Amniotic stem cell (primary cell): Measurements from ENCODE around the gene FGGY.
"Not testable (repeated sequence)": the region's sequence is repeated elsewhere in the genome, so short reads cannot be mapped to it uniquely, and the experiment has no call there.

Experiments used
- DNase-seq: peaks from one replicate; lab custom pipeline; 2025; lab: John Stamatoyannopoulos, UW

The FGGY gene

DNA sequence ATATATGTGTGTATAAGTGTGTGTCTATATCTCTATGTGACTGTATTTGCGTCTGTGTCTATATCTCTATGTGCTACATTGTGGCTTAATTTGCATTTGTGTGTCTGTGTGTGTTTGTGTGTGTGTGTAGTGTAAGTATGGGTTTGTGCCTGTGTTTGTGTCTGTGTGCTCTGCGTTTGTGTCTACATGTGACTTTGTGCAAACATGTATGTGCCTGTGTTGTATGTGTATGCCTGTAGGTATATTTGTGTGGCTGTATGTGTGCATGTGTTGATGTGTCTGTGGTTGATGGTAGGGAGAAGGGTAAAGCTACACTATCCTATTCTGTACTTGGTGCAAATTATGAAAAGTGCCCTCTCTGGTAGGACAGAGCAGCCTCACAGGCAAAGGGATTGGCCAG, 7.3 kb upstream of the FGGY start:
- no peak for DNase-seq

DNA sequence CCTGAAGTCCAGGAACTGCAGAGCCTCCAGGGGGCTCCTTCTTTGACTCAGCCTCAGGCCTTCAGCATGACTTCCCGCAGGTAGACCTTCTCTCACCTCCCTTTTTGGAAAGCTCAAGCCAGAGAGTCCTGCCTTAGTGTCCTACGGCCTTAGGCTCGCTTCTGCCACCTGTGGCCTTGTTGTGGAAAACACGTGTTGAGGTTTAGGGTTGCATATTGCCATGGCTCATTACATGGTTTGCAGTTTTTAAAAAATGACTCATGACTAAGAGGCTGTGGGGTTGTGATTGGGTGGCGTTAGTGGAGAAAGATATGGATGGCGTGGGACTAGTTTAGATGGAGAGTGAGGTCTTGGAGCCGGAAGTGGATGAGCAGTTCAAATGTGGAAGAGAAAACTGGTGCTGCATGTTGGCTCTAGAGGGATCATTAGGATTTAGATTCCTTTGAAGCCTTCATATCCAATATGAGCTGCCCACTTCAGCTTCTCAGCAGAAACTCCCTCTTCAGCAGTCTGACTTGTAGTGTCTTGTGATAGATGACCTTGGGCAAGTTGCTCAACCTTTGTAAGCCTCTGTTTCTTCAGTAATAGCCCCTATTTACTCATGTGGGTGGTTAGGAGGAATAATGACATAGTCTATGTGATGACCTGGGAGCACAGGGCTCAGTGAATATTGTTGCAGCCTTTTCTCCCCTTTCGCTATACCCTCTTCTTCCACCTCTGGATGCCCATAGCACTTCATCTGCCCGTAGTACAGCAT, 6.5 kb upstream of the FGGY start:
- DNase-seq: no peak

DNA sequence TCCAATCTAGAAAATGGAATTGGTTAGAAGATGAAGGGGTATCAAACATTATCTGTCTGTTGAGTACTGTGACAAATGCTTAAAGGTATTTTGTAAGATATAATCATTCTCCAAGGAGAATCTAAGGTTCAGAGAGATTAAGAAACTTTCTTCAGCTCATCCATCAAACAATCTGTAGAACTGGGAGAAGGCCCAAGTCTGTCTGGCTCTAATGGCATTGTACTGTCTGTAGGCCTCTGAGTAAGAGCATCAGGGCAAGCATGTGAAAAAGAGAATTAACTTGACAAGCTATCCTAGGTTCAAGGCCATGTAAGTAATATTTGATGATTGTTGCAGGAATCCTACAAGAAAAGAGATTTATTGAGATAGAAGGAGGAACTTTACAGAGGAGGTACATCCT, 5.3 kb upstream of the FGGY start:
- DNase-seq: no peak

DNA sequence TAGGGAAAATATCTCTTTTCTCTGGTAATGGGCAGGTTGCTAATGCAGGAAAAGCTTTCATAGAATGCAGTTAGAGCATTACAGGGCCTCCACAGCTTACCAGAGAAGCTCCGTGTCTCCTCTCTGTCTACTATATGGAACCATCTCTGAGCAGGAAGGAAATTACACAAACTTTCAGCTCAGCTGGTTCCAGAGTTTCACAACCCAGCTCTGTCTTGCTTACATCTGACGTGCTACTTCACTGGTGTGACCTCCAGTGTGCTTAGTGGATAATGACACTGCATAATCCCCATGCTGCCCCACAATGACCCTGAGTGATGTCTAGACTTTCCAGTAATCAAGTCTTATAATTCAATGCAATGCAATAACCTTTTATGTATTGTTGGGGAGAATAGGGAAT, 4.3 kb upstream of the FGGY start:
- DNase-seq: no peak

DNA sequence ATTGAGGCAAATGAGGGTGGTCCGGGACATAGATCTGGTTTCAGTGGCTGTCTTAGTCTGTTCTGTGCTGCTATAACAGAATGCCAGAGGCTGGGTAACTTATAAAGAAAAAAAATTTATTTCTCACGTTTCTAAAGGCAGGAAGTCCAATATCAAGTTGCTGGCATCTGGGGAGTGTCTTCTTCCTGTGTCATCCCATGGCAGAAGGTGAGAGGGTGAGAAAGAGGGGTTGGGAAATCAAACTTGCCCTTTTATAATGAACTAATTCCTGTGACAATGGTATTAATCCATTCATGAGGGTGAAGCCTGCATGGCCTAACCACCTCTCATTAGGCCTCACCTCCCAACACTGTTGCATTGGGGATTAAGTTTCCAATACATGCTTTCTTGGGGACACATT, 3.7 kb upstream of the FGGY start:
- DNase-seq: no peak

DNA sequence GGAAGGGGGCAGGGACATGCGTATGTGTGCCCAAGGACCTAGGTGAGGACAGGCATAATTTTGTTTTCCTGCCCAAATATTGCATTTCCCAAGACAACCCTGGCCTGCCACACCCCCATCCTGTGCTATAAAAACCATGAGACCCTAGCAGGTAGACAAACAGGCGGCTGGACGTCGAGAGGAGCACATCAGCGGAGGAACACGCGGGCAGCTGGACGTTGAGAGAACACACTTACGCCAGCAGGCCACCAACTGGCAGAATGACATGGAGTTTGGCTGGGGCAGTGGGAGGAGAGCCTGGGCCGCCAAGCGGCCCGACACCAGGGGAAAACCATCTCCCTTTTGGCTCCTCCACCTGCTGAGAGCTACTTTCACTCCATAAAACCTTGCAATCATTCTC, 3.0 kb upstream of the FGGY start:
- DNase-seq: no peak

DNA sequence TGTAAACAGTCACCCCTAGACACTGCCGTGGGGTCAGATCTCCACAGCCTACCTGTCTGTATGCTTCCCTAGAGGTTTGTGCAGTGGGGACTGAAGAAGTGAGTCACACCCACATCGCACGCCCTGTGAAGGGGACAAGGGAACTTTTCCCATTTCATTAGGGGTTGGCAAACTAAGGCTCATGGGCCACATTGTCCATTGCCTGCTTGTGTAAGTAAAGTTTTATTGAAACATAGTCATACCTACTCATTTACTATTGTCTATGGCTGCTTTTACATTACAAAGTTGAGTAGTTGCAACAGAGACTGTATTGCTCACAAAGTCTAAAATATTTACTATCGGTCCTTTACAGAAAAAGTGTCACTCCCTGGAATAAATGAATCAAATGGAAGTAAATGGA, 2.5 kb upstream of the FGGY start:
- DNase-seq: no peak

DNA sequence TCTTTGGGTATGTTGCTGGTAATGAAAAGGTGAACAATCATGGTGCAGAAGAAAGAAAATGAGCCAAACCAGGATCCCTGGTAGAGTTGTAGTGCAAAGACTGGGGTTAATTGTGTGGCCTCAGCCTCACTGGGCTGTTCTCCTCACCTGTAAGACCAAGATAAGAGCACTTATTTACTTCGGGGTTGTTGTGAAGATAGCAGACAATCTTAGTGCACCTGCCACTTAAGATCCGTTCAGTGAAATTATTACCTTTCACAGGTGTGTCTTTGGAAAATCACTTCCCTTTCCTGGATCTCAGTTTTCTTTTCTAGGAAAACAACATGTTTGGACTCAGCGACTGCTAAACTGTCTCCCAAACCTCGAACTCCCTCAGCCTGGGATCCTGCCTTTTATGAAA, 1.3 kb upstream of the FGGY start:
- no peak for DNase-seq

DNA sequence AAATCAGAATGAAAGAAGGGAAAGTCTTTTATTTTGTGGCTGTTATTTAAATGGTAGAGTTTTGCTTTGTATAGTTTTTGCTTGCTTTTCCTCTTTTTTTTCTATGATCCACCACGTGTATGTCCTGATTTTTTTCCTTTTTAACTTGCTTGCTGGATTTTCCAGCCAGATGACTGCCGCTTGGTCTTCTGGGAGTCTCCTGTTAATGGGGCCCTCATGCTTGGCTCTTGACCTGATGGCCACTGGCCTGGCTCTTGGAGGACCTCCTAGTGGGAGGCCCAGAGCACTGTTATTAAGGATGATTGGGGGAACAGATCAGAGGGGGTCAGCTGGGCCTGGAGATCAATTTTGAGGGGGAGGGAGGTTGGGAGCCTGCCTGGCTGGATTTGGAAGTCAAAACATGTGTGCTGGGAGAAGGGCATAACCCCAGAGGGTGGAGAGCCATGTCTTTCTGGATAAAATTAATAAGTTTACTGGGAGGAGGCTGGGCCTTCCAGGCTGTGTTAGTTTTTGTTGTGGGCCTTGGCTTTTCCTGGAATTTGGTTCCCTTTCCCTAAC, 1.2 kb downstream of the FGGY start:
- DNase-seq: no peak

DNA sequence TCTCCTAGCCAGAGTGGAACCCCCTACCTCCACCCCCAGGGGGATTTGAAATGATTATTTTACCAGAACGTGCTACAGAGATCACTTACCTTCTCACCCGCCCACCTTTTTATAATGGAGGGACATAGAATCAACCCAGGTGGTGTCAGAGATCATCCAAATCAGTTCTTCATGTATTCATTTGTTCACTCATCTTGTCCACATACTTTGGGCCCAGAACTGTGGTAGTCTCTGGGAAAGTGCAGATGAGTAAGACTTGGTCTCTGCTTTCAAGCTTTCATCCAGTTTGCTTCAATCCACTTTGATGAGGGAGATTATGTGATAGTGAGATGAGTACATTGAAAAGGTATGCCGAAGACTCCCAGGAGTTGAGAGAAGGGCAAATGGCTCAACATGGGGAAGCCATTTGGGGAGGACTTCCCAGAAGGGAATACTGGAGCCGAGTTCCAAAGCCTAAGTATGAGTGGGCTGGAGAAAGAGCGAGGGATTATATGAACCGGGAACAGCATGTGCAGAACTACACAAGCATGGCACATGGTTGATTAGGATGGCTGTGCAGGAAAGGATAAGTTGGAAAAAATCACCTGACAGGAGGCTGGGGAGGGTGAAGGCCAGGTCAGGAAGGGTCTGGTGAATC, 1.9 kb downstream of the FGGY start:
- DNase-seq: no peak

DNA sequence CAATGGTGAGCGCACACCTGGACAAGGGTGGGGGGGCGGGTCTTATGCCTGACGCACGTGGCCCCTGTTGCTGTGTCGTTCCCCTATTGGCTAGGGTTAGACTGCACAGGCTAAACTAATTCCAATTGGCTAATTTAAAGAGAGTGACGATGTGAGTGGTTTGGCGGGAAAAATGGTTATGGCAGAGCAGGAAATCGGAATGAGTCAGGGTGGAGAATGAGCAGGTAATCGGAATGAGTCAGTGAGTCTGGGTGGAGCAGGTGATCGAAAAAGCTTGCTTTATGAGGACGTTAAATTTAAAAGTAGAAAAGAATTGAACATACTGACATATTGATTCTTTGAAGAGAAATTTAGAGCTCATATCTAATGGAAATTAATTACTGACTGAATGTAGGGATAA, 2.8 kb downstream of the FGGY start:
- not testable (repeated sequence) for DNase-seq

DNA sequence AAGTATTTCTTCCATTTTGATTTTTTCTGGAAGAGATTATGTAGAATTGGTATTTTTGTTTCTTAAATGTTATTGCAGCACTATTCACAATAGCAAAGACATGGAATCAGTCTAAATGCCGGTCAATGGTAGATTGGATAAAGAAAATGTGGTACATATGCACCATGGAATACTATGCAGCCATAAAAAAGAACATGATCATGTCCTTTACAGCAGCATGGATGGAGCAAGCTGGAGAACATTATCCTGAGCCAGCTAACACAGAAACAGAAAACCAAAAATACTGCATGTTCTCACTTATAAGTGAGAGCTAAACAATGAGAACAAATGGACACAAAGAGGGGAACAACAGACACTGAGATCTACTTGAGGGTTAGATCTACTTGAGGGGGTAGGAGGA, 5.4 kb downstream of the FGGY start:
- DNase-seq: no peak

DNA sequence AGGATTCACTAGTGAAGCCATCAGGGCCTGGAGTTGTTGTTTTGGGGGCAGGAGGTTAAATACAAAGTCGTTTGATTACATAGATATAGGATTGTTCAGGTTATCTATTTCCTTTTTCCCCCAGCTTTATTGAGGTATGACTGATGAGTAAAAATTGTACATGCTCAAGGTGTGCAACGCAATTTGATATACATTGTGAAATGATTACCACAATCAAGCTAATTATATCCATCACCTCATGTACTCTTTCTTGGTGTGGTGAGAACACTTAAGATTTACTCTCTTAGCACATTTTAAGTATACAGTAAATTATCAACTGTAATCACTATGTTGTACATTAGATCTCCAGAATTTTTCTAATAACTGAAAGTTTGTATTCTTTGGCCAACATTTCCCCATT, 6.0 kb downstream of the FGGY start:
- DNase-seq: no peak

DNA sequence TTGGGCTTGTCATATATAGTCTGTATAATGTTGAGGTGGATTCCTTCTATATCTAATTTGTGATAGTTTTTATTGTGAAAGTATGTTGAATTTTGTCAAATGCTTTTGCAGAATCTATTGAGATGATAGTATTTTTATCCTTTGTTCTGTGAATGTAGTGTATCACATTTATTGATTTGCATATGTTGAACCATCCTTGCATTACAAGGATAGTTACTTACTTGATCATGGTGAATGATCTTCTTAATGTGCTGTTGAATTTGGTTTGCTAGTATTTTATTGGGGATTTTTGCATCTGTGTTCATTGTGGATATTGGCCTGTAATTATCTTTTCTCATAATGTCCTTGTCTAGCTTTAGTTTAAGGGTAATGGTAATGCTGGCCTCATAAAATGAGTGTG, 8.3 kb downstream of the FGGY start:
- DNase-seq: no peak

DNA sequence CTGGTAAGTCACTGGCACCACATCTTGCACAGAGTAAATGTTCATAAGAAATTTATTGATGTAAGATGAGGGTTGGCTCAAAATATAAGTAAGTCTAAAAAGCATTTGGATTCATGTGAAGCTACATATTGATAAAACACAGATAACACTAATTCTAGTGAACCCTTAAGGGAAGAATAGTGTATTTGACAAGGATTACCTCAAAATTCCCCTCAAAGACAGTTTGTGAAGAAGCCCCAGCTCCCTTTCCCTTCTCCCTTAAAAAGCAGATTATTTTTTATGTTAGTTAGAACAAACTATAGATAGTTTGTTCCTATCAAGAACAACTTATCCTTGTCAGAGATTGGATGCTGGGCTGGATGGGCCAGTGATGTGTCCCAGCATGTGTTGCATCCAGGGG, 10.7 kb downstream of the FGGY start:
- DNase-seq: no peak

DNA sequence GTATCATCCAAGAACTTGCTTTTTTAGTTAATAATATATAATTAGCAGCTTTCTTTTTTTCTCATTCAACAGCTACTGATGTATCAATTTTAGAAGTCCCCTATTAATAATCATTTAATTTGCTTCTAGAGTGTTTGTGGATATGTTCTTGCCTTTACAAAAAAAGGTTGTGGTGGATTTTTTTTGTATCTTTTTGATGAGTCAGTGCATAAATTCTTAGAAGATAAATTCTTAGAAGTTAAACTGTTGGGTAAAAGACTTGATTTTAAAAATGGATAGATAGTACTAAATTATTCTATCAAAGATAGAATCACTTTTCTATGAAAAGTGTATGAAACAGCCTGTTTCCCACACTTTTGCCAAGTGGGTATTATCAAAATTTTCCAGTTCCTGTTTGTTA, 11.9 kb downstream of the FGGY start:
- no peak for DNase-seq

DNA sequence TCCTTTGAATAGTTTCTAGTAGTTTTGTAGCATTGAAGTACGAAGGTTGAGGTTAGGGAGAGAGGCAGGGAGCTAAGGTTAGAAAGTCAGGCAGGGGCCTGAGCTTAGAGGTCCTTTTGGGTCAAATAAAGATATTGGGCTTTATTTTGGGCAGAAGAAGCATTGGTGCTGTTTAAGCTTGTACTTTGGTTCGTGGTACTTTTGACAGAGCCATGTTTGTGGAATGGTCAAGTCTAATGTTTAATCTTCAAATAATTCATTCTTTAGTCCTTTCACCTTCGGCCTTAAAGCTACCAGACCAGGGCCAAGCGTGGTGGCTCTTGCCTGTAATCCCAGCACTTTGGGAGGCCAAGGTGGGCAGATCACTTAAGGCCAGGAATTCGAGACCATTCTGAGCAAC, 12.5 kb downstream of the FGGY start:
- DNase-seq: no peak

DNA sequence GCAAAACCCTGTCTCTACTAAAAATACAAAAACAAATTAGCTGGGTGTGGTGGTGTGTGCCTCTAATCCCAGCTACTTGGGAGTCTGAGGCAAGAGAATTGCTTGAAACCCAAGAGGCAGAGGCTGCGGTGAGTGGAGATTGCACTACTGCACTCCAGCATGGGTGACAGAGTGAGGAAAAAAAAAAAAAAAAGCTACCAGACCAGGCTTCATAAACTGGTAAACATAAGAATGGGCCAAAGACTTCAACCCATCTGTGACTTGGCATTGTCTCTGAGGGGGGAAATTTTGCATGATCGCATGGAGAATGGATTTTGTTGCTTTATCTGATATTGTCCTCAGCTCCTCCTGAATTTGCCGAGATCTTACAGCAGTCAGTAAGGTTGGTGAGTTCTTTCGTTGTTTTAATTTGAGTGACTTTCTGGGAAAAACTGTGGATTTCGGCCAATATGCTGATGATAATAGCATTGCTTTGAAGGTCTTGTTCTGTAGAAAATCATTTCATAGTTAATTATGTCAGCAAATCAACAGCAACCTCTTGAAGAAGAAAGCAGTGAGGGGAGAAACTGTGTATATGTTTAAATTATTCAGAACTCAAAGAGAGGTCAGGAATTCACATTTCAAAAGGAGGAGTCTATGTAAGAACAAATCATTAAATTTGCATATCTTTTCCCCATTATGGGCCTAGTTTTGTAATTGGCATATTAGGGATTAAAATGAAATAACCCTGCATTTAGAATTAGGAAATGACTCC, 13.1 kb downstream of the FGGY start:
- no peak for DNase-seq

DNA sequence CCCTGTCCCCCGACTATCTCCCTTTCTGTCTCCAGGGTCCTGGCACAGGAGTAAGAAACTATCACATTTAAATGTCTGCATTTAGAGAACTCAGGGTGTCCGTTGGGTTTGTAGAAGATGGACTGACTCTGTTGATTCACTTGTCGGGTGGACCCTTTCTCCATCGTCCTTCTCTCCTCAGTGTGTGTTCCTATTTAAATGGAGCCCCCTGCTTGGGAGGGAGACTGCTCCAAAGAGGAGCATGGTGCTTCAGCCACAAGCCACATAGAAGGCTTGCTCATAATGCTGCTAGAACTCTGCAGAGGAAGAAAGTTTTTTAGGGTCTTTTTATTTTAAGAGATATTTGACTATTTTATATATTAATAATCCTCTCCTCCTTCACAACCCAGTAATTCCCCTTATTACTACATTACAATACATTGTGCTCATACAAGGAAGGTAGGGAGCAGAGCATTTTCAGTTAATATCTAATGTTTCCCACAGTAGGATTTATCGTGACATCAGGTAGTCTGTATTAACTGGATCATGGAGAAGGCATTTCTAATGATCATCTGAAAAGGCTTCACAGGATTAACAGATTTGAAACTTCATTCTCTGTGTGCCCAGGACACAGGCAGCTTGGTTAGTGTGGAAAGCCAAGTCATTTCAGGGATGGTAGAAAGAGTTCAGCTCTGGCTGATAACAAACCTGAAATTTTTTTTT, 13.8 kb downstream of the FGGY start:
- no peak for DNase-seq

DNA sequence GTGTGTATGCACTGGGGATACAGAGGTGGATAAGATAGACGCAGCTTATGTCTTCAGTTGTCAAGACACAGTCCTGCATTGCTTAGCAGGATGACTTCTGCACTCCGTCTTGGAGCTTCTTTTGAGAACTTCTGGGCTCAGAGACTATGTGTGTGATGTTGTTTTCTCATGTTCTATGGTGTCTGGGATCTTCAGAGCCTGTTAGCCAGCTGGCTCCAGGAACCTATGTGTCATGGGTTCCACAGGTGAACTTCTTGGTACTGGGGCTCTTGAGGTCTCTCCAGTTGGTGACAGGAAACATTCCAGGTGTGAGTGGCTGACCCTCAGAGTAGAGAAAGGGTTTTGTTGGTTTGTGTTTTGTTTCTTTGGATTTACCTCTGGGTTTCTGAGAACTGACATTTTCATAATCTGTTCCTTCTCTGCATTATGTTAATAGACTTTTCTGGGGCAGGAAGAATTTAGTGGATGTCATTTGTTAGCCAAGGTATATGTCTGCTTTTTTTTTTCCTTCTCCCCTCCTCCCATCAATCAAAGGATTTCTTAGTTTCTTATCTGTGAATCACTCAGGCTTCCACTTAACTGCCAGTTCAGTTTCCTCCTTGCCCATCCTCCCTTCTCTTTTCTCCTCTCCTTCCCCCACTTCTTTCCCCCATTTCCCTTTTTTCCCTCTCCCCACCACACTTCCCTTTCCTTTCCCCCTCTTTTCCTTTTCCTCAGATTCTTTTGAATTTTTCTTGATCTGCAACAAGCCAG, 18.1 kb downstream of the FGGY start:
- DNase-seq: no peak
